ENCODE results near the gene TNS1. TPM values are rescaled to one million over a fixed set of nuclear protein-coding genes. Genes with fewer than 3 reads are reported as not detected.
A peak's percentile ranks its signal among the peaks of the same experiment; 100 is the strongest.
"Not testable (repeated sequence)": the region's sequence is repeated elsewhere in the genome, so short reads cannot be mapped to it uniquely, and the experiment has no call there.

The TNS1 gene
- total RNA-seq, 2 donors from 2014 or later, result 1,836 to 2,296 TPM

DNA sequence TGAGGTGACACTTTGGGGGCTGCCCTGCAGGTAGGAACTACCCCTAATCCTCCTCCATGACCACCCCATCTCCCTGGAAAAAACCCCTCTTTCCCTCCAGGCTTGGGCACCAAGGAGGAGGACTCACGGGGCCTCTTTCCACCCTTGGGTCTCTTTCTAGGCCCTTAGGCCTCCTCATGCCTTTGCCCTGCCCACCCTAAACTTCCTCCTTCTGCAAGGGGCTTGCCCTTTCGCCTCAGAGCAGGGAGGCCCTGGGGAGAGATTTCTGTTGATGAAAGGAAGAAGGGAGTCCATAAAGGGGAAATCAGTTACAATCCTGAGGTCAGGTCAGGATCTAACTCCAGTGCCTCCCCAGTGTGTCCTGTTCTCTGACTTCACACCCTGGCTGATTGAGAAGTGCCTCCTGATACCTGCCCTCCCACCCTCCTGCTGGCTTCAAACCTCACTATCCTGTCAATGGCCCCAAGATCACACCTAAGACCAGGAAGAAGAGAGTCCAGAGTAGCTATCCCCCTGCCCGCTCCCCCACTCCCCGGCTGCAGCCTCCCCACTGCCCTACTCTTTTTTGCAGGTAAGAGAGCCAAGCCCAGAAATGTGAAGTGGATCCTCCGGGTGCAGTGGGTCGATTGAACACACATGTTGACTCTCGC is 16.7 kb upstream of the TNS1 start:
- peaks cover 41 to 100% of the 10 kb centered on the region in 2 donors for H3K4me1 ChIP-seq (ENCODE audit: control insufficient read depth in 1 of 2, low read depth in 2 of 2)

DNA sequence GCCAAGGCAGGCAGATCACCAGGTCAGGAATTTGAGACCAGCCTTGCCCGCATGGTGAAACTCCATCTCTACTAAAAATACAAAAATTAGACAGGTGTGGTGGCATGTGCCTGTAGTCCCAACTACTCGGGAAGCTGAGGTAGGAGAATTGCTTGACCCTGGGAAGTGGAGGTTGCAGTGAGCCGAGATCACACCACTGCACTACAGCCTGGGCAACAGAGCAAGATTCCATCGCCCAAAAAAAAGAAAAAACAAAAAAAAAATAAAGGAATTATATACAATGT is 16.0 kb upstream of the TNS1 start:
- H3K27me3 ChIP-seq (replicated peaks; ENCODE audit: insufficient read depth); ATAC-seq (ENCODE audit: insufficient number of reproducible peaks, low FRiP score, low read depth); DNase-seq (ENCODE audit: low spot score); H3K4me3 ChIP-seq; H3K36me3 ChIP-seq; H3K9me3 ChIP-seq: not testable (repeated sequence)
- H3K27ac ChIP-seq, result peak overlapping the region; percentile 82 to 94
- peaks cover 41 to 94% of the 10 kb centered on the region in 2 donors for H3K4me1 ChIP-seq (ENCODE audit: control insufficient read depth in 1 of 2, low read depth in 2 of 2)

More for the DNA sequence above, 16.7 kb upstream of the TNS1 start:
- Histone ChIP-seq H3K27ac (peak overlapping the region; percentile 82 to 94), H3K9me3 (no peaks in the 10 kb centered on the region), H3K4me3 (no peak overlapping the region), H3K36me3 (no peaks in the 10 kb centered on the region), H3K27me3 (replicated peaks; ENCODE audit: insufficient read depth) (no peaks in the 10 kb centered on the region)
- DNase-seq (ENCODE audit: low spot score), result no peak
- no peak for ATAC-seq (ENCODE audit: insufficient number of reproducible peaks, low FRiP score, low read depth)
- TF ChIP-seq, protein P1, sequence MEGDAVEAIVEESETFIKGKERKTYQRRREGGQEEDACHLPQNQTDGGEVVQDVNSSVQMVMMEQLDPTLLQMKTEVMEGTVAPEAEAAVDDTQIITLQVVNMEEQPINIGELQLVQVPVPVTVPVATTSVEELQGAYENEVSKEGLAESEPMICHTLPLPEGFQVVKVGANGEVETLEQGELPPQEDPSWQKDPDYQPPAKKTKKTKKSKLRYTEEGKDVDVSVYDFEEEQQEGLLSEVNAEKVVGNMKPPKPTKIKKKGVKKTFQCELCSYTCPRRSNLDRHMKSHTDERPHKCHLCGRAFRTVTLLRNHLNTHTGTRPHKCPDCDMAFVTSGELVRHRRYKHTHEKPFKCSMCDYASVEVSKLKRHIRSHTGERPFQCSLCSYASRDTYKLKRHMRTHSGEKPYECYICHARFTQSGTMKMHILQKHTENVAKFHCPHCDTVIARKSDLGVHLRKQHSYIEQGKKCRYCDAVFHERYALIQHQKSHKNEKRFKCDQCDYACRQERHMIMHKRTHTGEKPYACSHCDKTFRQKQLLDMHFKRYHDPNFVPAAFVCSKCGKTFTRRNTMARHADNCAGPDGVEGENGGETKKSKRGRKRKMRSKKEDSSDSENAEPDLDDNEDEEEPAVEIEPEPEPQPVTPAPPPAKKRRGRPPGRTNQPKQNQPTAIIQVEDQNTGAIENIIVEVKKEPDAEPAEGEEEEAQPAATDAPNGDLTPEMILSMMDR (IDR thresholded peaks at IDR 0.05), result no peak

DNA sequence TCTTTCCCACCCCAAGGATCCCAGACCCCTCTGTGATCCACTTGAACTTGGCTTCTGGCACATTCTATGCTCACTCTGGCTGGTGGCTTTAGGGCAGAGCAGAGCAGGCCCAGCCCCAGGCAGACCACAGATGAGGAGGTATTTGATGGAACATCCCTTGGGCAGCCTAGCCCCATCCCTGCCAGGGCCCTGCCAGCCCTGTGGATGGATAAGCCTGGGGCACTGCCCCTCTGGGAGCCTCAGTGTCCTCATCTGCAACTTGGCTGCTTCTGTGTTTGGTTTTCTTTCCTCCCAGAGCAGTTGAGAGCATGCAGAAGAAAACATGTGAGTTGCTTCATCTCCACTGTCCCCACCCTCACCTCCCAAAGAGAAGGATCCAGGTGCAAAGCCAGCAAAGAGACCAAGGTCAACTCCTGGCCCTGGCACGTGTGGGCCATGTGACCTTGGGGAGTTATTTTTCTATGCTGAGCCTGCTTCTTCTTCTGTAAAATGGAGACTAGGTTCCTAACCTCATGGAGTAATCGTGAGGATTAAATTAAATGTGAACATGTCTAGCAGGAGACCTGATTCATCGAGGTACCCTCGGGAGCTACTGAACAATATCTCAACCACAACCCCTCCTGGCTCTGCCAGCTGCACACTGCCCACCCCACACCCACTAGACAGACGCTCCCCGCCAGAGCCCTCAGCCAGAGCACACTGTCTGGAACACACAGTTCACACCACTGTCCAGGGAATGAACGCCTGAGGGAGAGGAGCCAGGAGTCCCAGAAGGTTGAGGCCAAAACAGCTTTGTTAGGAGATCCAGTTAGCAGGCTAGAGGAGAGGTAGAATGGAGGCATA is 14.6 kb upstream of the TNS1 start:
- H3K27me3 ChIP-seq (replicated peaks; ENCODE audit: insufficient read depth), result no peaks in the 10 kb centered on the region
- H3K4me3 ChIP-seq, result no peak overlapping the region
- H3K27ac ChIP-seq, result peak overlapping the region; percentile 82 to 94
- peaks cover 41 to 80% of the 10 kb centered on the region in 2 donors for H3K4me1 ChIP-seq (ENCODE audit: control insufficient read depth in 1 of 2, low read depth in 2 of 2)
- TF ChIP-seq, protein P1 (IDR thresholded peaks at IDR 0.05), result no peak
- no peaks in the 10 kb centered on the region for H3K36me3 ChIP-seq
- peak; percentile 57 for ATAC-seq (ENCODE audit: insufficient number of reproducible peaks, low FRiP score, low read depth)
- DNase-seq (ENCODE audit: low spot score), result no peak
- H3K9me3 ChIP-seq, result no peaks in the 10 kb centered on the region

DNA sequence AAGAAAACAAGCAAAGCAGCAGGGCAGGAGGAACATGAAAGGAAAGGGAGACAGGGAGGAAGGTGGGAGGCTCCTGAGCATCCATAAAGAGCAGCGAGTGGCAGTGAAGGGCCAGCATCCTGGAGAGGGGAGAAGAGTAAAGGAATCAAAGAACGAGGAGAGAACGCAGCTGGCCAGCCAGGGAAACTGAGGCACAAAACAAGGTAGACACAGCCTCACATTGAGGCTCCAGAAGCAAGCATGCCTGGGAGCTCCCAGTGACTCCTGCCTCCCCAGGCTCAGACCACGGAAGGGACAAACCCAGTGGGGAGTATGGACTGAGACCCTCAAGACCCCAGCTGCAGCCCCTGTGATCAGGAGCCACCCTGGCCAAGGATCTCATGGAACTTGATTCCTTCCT is 14.0 kb upstream of the TNS1 start:
- H3K27ac ChIP-seq, result peak overlapping the region; percentile 82 to 94
- no peak overlapping the region for H3K4me3 ChIP-seq
- no peaks in the 10 kb centered on the region for H3K36me3 ChIP-seq
- no peaks in the 10 kb centered on the region for H3K9me3 ChIP-seq
- TF ChIP-seq, protein P1 (IDR thresholded peaks at IDR 0.05), result no peak
- peaks cover 35 to 78% of the 10 kb centered on the region in 2 donors for H3K4me1 ChIP-seq (ENCODE audit: control insufficient read depth in 1 of 2, low read depth in 2 of 2)
- H3K27me3 ChIP-seq (replicated peaks; ENCODE audit: insufficient read depth), result no peaks in the 10 kb centered on the region
- DNase-seq (ENCODE audit: low spot score) (no peak), ATAC-seq (ENCODE audit: insufficient number of reproducible peaks, low FRiP score, low read depth) (no peak)

DNA sequence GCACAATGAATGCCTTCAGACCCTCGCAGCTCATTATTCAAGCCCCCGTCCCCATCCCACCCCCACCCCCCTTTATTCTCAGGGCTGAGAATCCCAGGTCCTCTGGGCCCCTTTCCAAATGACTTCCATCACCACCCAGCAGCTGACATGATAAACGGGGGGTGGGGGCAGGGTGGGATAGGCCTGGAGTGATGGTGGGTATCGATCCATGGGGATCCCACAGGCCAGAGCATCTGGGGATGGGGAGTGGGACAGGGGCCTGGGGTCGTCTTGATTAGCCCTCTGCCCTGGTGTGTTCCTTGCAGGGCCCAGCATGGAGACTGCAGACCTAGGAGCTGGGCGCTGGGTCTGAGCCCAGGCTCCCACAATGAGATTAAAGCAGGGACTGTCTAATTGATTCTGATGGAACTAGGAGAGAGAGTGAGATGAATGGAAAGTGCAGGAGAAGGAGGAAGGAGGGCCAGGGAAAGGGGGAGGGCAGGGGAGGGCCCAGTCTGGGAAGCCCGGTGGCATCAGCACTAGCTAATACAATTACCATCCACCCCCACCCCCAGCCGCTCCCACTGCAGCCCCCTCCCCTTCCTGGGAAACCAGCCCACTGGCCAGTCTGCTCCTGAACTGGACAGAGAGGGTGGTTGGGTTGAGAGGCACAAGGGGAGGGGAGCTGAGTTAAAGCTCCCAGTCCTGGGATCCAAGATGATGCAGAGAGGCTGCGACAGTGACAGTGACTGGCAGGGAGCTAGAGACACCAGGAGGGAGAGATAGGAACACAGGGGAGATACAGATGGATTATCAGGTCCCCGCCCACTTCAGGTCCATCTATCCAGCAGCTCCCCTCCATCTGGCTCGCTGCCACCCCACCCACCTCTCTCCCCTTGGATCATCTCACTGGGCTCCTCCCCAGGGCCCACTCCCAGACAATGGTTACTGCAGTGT is 13.1 kb upstream of the TNS1 start:
- no peak overlapping the region for H3K4me3 ChIP-seq
- H3K36me3 ChIP-seq, result no peaks in the 10 kb centered on the region
- no peak for ATAC-seq (ENCODE audit: insufficient number of reproducible peaks, low FRiP score, low read depth)
- H3K27me3 ChIP-seq (replicated peaks; ENCODE audit: insufficient read depth), result no peaks in the 10 kb centered on the region
- DNase-seq (ENCODE audit: low spot score), result no peak
- H3K9me3 ChIP-seq, result no peaks in the 10 kb centered on the region
- TF ChIP-seq, protein P1 (IDR thresholded peaks at IDR 0.05), result no peak
- peak overlapping the region; percentile 82 to 94 for H3K27ac ChIP-seq
- peaks cover 30 to 78% of the 10 kb centered on the region in 2 donors for H3K4me1 ChIP-seq (ENCODE audit: control insufficient read depth in 1 of 2, low read depth in 2 of 2)
